ENCODE measurements around the gene PDIA6.

PDIA6 gene

DNA sequence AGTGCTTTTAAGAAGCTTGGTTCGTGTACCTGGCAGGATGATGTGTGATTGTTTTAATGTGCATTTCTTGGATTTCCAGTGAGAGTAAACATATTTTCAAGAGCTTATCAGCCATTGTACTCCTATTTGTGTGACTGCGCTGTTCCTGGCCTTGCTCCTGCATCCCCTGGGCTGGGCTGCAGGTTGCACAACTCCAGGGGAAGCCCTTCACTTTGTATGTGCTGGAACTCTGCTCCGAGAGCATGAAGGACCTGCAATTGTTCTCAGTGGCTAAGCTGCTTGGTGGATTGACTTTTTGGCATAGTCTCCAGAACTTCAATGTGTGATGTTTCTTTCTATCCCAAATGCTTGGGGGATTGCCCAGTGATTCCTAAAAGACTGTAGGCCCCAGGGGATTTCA is 72.4 kb downstream of the PDIA6 start:
- DNase-seq (ENCODE audit: low read depth, low spot score) = no peak

GRCh38 chr2:10738192-10738591 is 74.4 kb downstream of the PDIA6 start:
- no peak overlapping the region for H3K27ac ChIP-seq
- no peak for DNase-seq (ENCODE audit: low read depth, low spot score)

More for the DNA sequence above, 72.4 kb downstream of the PDIA6 start:
- no peak overlapping the region for H3K27ac ChIP-seq

DNA sequence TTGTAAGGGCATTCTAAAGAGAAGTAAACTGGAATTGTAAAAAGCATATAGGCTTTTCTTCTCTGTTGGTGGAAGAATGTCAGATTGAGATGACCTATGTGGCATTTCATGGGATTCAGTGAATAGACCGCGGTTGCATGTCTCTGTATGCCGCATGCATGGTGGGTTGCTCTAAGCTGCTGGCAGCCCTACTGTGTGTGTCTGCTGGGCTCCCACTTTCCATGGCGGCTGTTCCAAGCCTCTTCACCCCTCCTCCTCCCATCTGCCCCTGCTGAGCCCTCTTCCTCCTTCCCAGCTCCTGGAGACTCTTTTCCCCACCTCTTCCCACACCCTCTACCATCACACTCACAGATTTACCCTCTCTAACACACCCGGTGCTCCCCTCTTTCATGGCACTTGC is 78.6 kb downstream of the PDIA6 start:
- H3K27ac ChIP-seq = no peak overlapping the region
- DNase-seq (ENCODE audit: low read depth, low spot score) = no peak

DNA sequence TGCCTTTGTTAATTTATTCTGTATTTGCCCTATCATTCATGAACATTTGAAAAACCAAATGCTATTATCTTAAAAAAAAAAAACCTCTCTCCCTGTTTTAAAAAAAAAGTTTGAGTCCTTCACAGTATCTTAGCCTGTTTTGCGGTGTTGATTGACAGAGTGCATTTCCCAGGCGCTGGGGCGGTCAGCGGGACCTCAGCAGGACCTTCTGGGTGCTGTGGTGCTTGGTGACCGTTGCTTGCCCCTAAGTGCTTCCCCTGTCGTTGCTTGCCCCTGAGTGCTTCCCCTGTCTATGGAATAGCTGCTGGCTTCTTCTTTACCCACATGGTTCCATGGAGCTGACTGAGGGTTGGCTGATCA is 79.0 kb downstream of the PDIA6 start:
- no peak for DNase-seq (ENCODE audit: low read depth, low spot score)
- H3K27ac ChIP-seq = no peak overlapping the region
